ENCODE measurements around the gene OR1E2. TPM values are rescaled to one million over a fixed set of nuclear protein-coding genes. Genes with fewer than 3 reads are reported as not detected.
A peak's percentile ranks its signal among the peaks of the same experiment; 100 is the strongest.
"Not testable (repeated sequence)": the region's sequence is repeated elsewhere in the genome, so short reads cannot be mapped to it uniquely, and the experiment has no call there.

Gene OR1E2
- total RNA-seq, 4 donors from 2014 or later = 1.0 TPM; not detected in 3

GRCh38 chr17:3472137-3472536, 38.5 kb upstream of the OR1E2 start:
- Histone ChIP-seq H3K4me1 (peaks cover 5 to 23% (median 13%) of the 10 kb centered on the region in 4 donors), H3K27ac (no peak overlapping the region), H3K4me3 (no peak overlapping the region), H3K36me3 (no peaks in the 10 kb centered on the region), H3K27me3 (no peaks in the 10 kb centered on the region), H3K9me3 (no peaks in the 10 kb centered on the region)
- 92 to 93% methylated on average over 21 of the region's 21 CpGs for WGBS, 2 donors
- no peak for DNase-seq (ENCODE audit: low spot score in 2 of 2)
- no peak for TF ChIP-seq POLR2A (IDR thresholded peaks at IDR 0.05)
- no peak for TF ChIP-seq EP300 (IDR thresholded peaks at IDR 0.05)
- no peak for TF ChIP-seq CTCF (IDR thresholded peaks at IDR 0.05)

GRCh38 chr17:3471599-3471998, 38.0 kb upstream of the OR1E2 start, which contains the start of gene SPATA22:
Gene SPATA22, minus strand, starts transcription at chr17:3471819. Its CDS starts 2,494 bp downstream, at chr17:3469325.
- no peak for DNase-seq (ENCODE audit: low spot score in 2 of 2)
- Histone ChIP-seq H3K9me3 (no peaks in the 10 kb centered on the region), H3K4me1 (peaks cover 5 to 22% (median 13%) of the 10 kb centered on the region in 4 donors), H3K4me3 (no peak within 1 kb of the TSS), H3K27ac (peak within 1 kb of the TSS in 1 of 4 donors; percentile 93), H3K27me3 (no peaks in the 10 kb centered on the region), H3K36me3 (no peaks in the 10 kb centered on the region)
- WGBS, 2 donors = 96% methylated on average over 38 of the region's 38 CpGs
- TF ChIP-seq CTCF (IDR thresholded peaks at IDR 0.05) (no peak), EP300 (IDR thresholded peaks at IDR 0.05) (no peak), POLR2A (IDR thresholded peaks at IDR 0.05) (no peak)

- DNase-seq (ENCODE audit: low spot score in 2 of 2) = no peak
- WGBS, 2 donors = 58 to 75% methylated on average over 5 of the region's 5 CpGs
- Histone ChIP-seq H3K4me1 (peaks cover 0 to 11% (median 5%) of the 10 kb centered on the region in 4 donors), H3K4me3 (no peak overlapping the region), H3K27me3 (no peaks in the 10 kb centered on the region), H3K9me3 (no peaks in the 10 kb centered on the region), H3K36me3 (no peaks in the 10 kb centered on the region), H3K27ac (no peak overlapping the region)
- TF ChIP-seq CTCF (IDR thresholded peaks at IDR 0.05) (no peak), POLR2A (IDR thresholded peaks at IDR 0.05) (no peak), EP300 (IDR thresholded peaks at IDR 0.05) (no peak)
Observed at GRCh38 chr17:3469529-3469928, 35.9 kb upstream of the OR1E2 start.

- 57 to 71% methylated on average over 1 of the region's 1 CpG for WGBS, 2 donors
- not testable (repeated sequence) for H3K4me1 ChIP-seq; H3K9me3 ChIP-seq; H3K4me3 ChIP-seq; DNase-seq (ENCODE audit: low spot score in 2 of 2); H3K36me3 ChIP-seq; H3K27me3 ChIP-seq; H3K27ac ChIP-seq
Observed at GRCh38 chr17:3466355-3466754, 32.7 kb upstream of the OR1E2 start.

- H3K4me1 ChIP-seq = peaks cover 0 to 5% (median 0%) of the 10 kb centered on the region in 4 donors
- no peaks in the 10 kb centered on the region for H3K27me3 ChIP-seq
- no peaks in the 10 kb centered on the region for H3K9me3 ChIP-seq
- TF ChIP-seq CTCF (IDR thresholded peaks at IDR 0.05) = no peak
- no peak for TF ChIP-seq EP300 (IDR thresholded peaks at IDR 0.05)
- TF ChIP-seq POLR2A (IDR thresholded peaks at IDR 0.05) = no peak
- H3K36me3 ChIP-seq = no peaks in the 10 kb centered on the region
- H3K4me3 ChIP-seq = no peak overlapping the region
- 38 to 48% methylated on average over 2 of the region's 2 CpGs for WGBS, 2 donors
- H3K27ac ChIP-seq = no peak overlapping the region
- no peak for DNase-seq (ENCODE audit: low spot score in 2 of 2)
Observed at GRCh38 chr17:3448059-3448665, 14.5 kb upstream of the OR1E2 start.

Data from tibial nerve (tissue), 4 donors.